IPS-15b (cell line): ENCODE data around the gene PTPN14.

Experiments
- H3K27me3 ChIP-seq: one replicate; pipeline ENCODE4 v1.6.1; 2013; ENCODE audit warnings: low read length; ENCODE audit not compliant: control insufficient read depth, insufficient read depth
- H3K36me3 ChIP-seq: one replicate; pipeline ENCODE4 v1.6.1; 2013; ENCODE audit warnings: low read length; ENCODE audit not compliant: control insufficient read depth, insufficient read depth
- H3K4me1 ChIP-seq: one replicate; pipeline ENCODE4 v1.6.1; 2013; ENCODE audit warnings: mild to moderate bottlenecking, low read length; ENCODE audit not compliant: control insufficient read depth, insufficient read depth
- H3K4me3 ChIP-seq: one replicate; pipeline ENCODE4 v1.5.1; 2013; ENCODE audit warnings: low read depth, low read length
- H3K9ac ChIP-seq: one replicate; pipeline ENCODE4 v1.6.1; 2013; ENCODE audit warnings: low read depth, mild to moderate bottlenecking, low read length
- H3K9me3 ChIP-seq: one replicate; pipeline ENCODE4 v1.6.1; 2013; ENCODE audit warnings: mild to moderate bottlenecking, low read length; ENCODE audit not compliant: control insufficient read depth, insufficient read depth

Gene PTPN14

DNA sequence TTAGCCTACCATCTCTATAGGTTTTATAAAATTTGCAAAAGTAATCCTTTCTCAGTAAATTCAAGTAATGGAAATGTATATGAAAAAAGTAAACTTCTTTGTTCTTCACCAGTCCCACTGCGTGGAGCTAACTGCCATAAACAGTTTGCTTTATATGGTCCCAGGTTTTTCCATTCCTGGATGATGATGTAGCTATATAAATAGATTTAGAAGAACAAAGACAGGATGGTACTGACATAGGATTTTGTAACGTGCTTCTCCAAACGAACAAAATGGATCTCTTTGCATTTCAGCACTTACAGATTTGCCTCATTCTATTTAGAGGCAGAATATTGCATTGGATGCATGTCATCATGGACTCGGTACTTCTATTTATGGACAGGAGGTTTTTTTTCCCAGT, 213.2 kb downstream of the PTPN14 start:
- Histone ChIP-seq H3K4me3 (no peak overlapping the region), H3K9me3 (no peaks in the 10 kb centered on the region), H3K9ac (no peak overlapping the region), H3K36me3 (peaks cover 2% of the 10 kb centered on the region), H3K4me1 (peaks cover 9% of the 10 kb centered on the region), H3K27me3 (no peaks in the 10 kb centered on the region)

DNA sequence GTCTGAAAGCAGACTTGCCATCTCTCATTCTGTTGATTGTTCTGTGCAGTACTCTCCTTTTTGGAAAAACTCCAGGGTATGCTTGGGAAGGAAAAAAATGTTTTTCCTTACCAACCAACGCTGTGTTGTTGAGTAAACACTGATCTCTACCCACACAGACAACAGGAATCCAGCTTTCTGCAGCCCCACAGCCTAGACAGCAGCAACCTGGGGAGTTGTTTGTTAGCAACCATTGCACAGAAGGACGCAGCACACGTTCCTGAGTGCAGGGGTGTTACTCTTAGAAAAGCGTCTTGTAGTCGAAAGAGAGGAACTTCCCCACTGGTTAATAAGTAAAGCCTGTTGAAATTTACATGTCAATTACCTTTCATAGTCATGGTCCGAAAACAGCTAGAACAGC, 213.9 kb downstream of the PTPN14 start:
- H3K9ac ChIP-seq: no peak overlapping the region
- H3K36me3 ChIP-seq: peaks cover 2% of the 10 kb centered on the region
- no peak overlapping the region for H3K4me3 ChIP-seq
- no peaks in the 10 kb centered on the region for H3K27me3 ChIP-seq
- no peaks in the 10 kb centered on the region for H3K9me3 ChIP-seq
- peaks cover 8% of the 10 kb centered on the region for H3K4me1 ChIP-seq

DNA sequence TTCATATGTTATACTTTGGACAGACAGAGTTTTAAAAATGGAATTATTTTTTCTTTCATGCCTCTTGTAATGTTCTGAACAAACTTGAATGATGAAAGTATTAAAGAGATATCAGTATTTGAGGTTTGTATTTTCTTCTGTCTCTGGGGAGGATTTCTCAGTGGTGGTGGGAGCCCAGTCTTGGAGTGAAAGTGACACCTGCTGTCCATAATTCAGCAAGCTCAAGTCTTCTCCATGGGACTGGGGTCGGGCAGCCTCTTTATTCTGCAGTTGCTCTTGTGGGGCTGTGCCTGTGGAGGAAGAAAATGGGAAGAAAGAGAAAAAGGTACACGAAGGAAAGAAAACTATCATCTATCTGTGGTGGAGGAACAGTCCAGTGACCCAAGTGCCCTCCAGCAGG, 214.4 kb downstream of the PTPN14 start:
- H3K4me3 ChIP-seq: no peak overlapping the region
- H3K36me3 ChIP-seq: peaks cover 2% of the 10 kb centered on the region
- H3K9ac ChIP-seq: no peak overlapping the region
- no peaks in the 10 kb centered on the region for H3K9me3 ChIP-seq
- no peaks in the 10 kb centered on the region for H3K27me3 ChIP-seq
- peaks cover 7% of the 10 kb centered on the region for H3K4me1 ChIP-seq

DNA sequence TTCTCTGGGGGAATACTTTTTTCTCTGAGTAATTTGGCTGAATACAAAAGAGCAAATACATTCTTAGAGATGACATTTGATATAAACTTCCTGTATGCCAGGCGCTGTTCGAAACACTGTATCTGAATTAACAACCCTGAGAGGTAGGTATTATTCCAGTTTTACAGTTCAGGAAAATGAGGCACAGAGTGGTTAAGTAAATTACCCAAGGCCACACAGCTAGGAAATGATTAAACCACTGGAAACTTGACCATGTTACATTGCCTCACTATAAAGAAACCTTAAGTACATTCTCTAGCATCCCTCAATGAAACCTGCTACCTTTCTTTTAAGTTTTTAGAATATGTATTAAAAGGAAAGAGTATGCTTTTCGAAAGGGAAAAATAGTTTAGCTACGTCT, 215.8 kb downstream of the PTPN14 start:
- Histone ChIP-seq H3K9me3 (no peaks in the 10 kb centered on the region), H3K4me1 (peaks cover 7% of the 10 kb centered on the region), H3K4me3 (no peak overlapping the region), H3K9ac (no peak overlapping the region), H3K36me3 (peaks cover 2% of the 10 kb centered on the region), H3K27me3 (no peaks in the 10 kb centered on the region)

DNA sequence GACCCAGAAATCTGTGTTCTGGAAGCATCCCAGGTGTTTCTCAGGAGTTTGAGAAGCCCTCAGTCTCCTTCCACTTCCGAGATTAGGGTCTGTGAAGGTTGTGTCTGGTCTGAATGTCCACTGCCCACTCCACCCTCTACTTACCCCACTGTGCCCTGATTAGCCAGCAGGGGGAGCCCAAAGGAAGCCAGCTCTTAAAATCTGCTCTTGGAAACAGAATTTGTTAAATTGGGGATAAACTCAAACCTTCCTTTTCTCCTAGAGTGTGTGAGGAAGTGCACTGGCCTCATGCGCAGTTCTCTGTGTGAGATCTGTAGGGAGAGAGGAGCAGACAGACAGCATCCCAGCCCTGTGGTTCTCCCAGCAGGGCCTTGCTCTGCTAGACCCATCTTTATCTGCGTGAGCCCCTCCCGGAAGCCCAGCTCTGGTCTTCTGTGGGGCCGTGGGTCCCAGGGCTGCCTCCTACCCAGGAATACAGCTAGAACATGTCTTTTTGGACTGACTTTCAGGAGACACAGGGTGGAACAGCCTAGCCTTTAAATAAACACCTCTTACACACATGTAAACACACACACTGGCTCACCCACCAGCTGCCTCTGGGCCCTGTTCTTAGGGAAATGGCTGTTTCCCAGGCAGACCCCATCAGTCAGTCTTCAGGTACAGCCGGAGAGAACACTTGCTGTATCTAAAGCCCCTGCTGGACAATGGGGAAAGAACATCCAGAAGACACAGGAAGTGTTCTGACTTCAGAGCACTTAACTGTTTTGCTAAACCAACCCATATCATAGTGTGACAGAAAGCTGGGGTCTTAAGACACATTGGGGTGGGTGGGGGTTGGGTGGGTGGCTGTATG, 218.2 kb downstream of the PTPN14 start:
- Histone ChIP-seq H3K9me3 (no peaks in the 10 kb centered on the region), H3K9ac (no peak overlapping the region), H3K4me3 (no peak overlapping the region), H3K36me3 (peaks cover 2% of the 10 kb centered on the region), H3K27me3 (no peaks in the 10 kb centered on the region), H3K4me1 (peaks cover 5% of the 10 kb centered on the region)

DNA sequence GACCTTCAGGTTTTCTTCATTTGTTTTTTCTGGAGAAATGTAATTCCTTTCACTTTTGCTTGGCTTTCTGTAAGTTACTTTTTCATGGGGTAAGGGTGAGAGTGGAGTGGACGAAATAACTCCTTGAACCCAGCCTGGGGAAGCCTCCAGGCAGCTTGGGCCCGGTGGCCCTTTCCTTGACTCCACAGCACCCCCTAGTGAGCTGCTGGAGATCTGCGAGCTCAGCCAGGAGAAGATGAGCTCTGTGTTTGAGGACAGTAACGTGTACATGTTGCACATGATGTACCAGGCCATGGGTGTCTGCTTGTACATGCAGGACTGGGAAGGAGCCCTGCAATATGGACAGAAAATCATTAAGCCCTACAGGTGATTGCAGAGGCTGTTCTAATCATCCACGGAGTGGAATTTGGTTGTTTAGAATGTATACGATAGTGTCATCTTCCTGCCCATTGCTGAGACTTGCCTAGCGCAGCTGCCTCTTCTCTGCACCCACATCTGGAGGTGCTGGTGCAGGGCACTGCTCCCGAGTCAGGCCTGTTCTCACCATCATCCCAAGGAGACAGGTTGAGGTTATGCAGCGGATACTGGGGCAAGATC, 219.5 kb downstream of the PTPN14 start:
- no peaks in the 10 kb centered on the region for H3K9me3 ChIP-seq
- no peaks in the 10 kb centered on the region for H3K4me1 ChIP-seq
- peaks cover 2% of the 10 kb centered on the region for H3K36me3 ChIP-seq
- no peak overlapping the region for H3K9ac ChIP-seq
- H3K27me3 ChIP-seq: no peaks in the 10 kb centered on the region
- no peak overlapping the region for H3K4me3 ChIP-seq

DNA sequence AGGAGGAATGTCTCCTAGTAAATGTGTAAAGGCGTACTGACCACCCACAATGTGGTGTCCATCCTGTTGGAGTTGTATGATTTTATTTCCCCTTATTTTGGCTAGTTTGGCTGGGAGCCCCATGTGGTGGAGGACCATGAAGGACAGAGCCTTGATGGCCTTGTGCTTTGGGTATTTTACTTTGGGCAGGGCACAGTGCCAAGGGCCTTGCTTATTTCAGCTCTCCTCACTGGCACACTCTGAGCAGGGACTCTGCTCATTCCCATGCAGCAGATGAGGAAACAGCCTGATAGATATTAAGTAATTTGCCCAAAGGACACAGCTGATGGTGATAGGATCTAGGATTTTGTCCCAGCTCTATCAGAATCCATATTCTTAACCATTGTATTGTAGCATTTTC, 220.2 kb downstream of the PTPN14 start:
- Histone ChIP-seq H3K4me1 (no peaks in the 10 kb centered on the region), H3K27me3 (no peaks in the 10 kb centered on the region), H3K36me3 (peaks cover 2% of the 10 kb centered on the region), H3K9ac (no peak overlapping the region), H3K4me3 (no peak overlapping the region), H3K9me3 (no peaks in the 10 kb centered on the region)

DNA sequence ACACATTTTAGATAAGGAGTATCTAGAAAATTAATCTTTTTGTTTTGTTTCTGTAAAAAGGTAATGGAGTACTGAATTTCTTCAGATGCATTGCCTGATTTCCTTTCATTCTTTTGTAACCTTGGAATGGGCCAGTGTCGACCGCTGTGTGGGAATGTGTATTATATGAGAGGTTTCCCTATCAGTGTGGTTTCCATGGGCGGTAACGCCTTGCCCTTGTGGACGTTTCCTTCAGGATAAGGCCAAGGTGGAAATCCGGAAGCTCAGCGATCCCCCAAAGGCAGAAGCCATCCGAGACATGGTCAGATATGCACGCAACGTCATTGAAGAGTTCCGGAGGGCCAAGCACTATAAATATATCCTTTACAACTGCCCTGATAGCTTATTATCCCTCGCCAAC, 220.7 kb downstream of the PTPN14 start:
- Histone ChIP-seq H3K9ac (no peak overlapping the region), H3K9me3 (no peaks in the 10 kb centered on the region), H3K27me3 (no peaks in the 10 kb centered on the region), H3K4me1 (no peaks in the 10 kb centered on the region), H3K4me3 (no peak overlapping the region), H3K36me3 (peaks cover 2% of the 10 kb centered on the region)

DNA sequence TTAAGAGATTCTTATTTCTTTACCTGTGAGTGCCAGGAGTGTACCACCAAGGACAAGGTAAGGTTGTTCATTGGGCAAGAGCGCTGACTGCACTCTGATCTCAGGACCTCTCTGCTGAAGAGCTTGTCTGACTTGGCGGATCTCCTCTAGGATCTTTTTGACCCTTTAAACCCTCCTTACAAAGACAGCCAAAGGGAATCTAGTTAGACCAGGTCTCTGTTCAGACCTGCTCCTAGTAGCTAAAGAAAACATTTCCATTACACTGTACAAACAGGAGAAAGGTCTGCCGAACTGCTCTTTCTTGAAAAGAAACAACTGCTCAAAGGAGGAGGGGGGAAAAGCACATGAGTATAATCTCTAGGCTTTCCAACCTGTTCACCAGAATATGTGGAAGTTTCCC, 221.2 kb downstream of the PTPN14 start:
- Histone ChIP-seq H3K36me3 (peaks cover 2% of the 10 kb centered on the region), H3K9me3 (no peaks in the 10 kb centered on the region), H3K4me1 (no peaks in the 10 kb centered on the region), H3K4me3 (no peak overlapping the region), H3K9ac (no peak overlapping the region), H3K27me3 (no peaks in the 10 kb centered on the region)

DNA sequence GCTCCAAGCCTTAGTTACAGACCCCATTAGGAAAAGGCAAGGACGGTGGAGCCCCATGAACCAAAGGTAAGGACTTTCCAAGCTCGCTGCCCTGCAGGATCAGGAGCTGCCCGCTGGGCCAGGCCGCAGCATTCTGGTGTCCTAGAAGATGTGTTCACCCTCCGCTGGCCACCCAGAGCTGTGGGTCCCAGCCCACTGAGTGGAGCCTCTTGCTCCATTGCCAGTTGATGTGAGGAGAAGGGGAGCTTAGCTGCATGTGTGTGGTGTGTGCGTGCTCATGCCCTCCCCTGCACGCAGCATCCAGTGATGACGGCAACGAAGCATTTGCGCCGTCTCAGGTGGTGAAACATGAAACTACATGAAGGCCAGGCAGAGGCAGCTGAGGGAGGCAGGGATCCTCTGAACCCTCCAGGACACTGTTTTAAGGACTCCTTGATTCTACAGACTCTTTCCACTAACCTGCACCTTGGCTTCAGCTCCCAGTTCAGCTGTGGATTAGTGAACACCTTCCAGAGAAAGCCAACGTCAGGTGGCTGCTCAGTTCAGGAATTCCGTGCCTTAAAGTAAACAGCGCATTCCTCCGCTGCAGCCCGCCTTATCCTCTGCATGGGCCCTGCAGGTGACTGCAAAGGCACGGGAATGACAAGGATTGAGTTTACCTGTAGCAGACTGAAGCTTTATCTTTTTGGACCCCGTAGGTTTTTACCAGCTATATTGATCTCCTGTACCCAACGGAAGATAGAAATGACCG, 221.8 kb downstream of the PTPN14 start:
- H3K4me3 ChIP-seq: no peak overlapping the region
- peaks cover 2% of the 10 kb centered on the region for H3K36me3 ChIP-seq
- no peaks in the 10 kb centered on the region for H3K9me3 ChIP-seq
- H3K4me1 ChIP-seq: no peaks in the 10 kb centered on the region
- H3K27me3 ChIP-seq: no peaks in the 10 kb centered on the region
- peak overlapping the region; percentile 32 for H3K9ac ChIP-seq

DNA sequence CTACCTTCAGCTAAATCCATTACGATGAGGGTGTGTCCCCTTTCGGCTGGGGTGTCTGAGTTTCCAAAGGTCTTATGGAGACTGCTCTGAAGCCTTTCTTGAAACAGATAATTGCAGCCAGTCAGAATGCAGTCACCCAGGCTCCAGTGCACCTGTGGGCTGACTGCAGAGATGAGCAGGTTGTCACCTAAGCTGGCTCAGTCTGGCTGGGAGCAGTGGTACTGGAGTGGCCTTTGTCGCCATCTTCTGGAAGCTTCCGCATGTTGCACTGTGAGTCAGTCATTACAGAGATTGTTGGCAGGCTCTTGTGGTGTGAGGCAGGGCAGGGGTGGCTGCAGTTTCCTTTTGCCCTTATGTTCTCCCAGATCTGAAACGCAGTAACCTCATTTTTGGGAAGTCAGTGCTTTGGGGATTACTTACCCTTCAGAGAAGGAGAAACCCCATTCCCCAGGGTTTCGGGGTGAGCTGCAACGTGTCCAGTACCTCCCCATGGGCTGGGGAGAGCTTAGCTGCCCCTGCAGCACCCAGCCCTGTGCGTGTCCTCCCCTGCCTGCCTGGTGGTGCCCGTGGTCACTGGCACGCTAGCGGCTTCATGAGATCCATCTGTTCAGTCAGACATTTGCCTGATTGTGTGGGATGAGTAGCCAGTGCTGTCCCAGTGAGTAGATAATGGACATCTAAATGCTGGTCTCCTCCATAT, 222.5 kb downstream of the PTPN14 start:
- Histone ChIP-seq H3K9ac (peak overlapping the region; percentile 48), H3K4me1 (no peaks in the 10 kb centered on the region), H3K9me3 (no peaks in the 10 kb centered on the region), H3K27me3 (no peaks in the 10 kb centered on the region), H3K36me3 (no peaks in the 10 kb centered on the region), H3K4me3 (no peak overlapping the region)
